ENCODE measurements around the gene WWP2. TPM values are rescaled to one million over a fixed set of nuclear protein-coding genes. Genes with fewer than 3 reads are reported as not detected.

WWP2 gene
- total RNA-seq, 1 experiment from 2014 or later = 15.3 TPM

Small RNA genes lying within 50 kb of the gene (small RNA-seq; reads per million reads assigned to genes)
- not detected for gene AC026468.1
- 12.9 reads per million, percentile 92 among the genes with 10 or more reads in this experiment for gene MIR140
- not detected for gene RF00091

Other genes starting within 250 kb of the WWP2 start
- 4.2 and 5.8 TPM in 2 replicates for gene NFAT5, start 196.4 kb upstream of the WWP2 start, total RNA-seq (2014; rRNA removed; shearing (Covaris generic))
- 229 and 270 TPM in 2 replicates for gene NQO1, start 35.8 kb upstream of the WWP2 start, total RNA-seq (2014; rRNA removed; shearing (Covaris generic))
- gene NOB1, start 7.4 kb upstream of the WWP2 start, total RNA-seq (2014; rRNA removed; shearing (Covaris generic)) = 35.4 and 42.5 TPM in 2 replicates
- gene CLEC18A, start 189.0 kb downstream of the WWP2 start, total RNA-seq (2014; rRNA removed; shearing (Covaris generic)) = 0.10 and 0.17 TPM in 2 replicates

All from HT1080 (cell line).